K562 (cell line): ENCODE data around the gene ZCCHC9. TPM values are rescaled to one million over a fixed set of nuclear protein-coding genes. Genes with fewer than 3 reads are reported as not detected.

Experiments
- CBX2 ChIP-seq: fragments of 200-600 bp; sonication (generic); IDR thresholded peaks from one replicate; pipeline ENCODE4 v1.6.1; 2012; ENCODE audit warnings: mild to moderate bottlenecking, low read length, inconsistent platforms; ENCODE audit not compliant: insufficient read depth, poor library complexity, severe bottlenecking
- DDX20 ChIP-seq: fragments of 450-650 bp; IDR thresholded peaks from 2 replicates; pipeline ENCODE4 v1.6.1; 2016; ENCODE audit warnings: missing genetic modification characterization, low read depth, mild to moderate bottlenecking, missing compliant biosample characterization, moderate library complexity
- ELF2 ChIP-seq: fragments of 250-450 bp; sonication (Bioruptor Pico); IDR thresholded peaks from 2 replicates; pipeline ENCODE4 v1.5.0; 2021; ENCODE audit warnings: mild to moderate bottlenecking
- ERF ChIP-seq: fragments of 450-650 bp; formaldehyde crosslinking; IDR thresholded peaks from 2 replicates; pipeline ENCODE4 v1.4.0; 2020; ENCODE audit warnings: mild to moderate bottlenecking, mixed read lengths
- FIP1L1 ChIP-seq: fragments of 200-400 bp; formaldehyde crosslinking; IDR thresholded peaks from 2 replicates; pipeline ENCODE4 v1.6.1; 2018; ENCODE audit warnings: mild to moderate bottlenecking, low read depth, low read length; ENCODE audit not compliant: poor library complexity, severe bottlenecking
- FOS ChIP-seq: IDR thresholded peaks from 3 replicates; pipeline ENCODE4 v1.6.1; 2011; ENCODE audit not compliant: insufficient read length; ENCODE audit errors: extremely low read depth
- FOXJ3 ChIP-seq: sonication (generic); formaldehyde crosslinking; IDR thresholded peaks from 2 replicates; pipeline ENCODE4 v1.4.0; 2020; ENCODE audit warnings: mild to moderate bottlenecking, missing genetic modification reagents
- HDGF ChIP-seq: fragments of 450-650 bp; IDR thresholded peaks from 2 replicates; pipeline ENCODE4 v1.6.1; 2016
- IFI16 ChIP-seq: fragments of 250-450 bp; sonication (Bioruptor Pico); IDR thresholded peaks from 2 replicates; pipeline ENCODE4 v2.1.2; 2022; ENCODE audit warnings: mild to moderate bottlenecking, inconsistent platforms
- JUND ChIP-seq, 2 experiments: IDR thresholded peaks; 2 replicates in 1 of 2; 3 replicates in 1 of 2; pipeline ENCODE4 v1.6.1; 2011; ENCODE audit warnings: borderline replicate concordance in 2 of 2, low read depth in 2 of 2, low read length in 2 of 2, improper control_type of control experiment in 1 of 2, missing biosample characterization in 1 of 2, missing genetic modification characterization in 1 of 2, missing genetic modification reagents in 1 of 2
- KDM4B ChIP-seq, 2 experiments: fragments of 450-650 bp in 1 of 2; sonication (generic) in 1 of 2; IDR thresholded peaks; 2 replicates each; pipeline ENCODE4 v1.6.1; 2016 to 2017; ENCODE audit warnings: borderline replicate concordance in 2 of 2, antibody characterized with exemption in 1 of 2, low read depth in 1 of 2, mild to moderate bottlenecking in 1 of 2
- MEF2D ChIP-seq: conservative IDR thresholded peaks from 2 replicates; pipeline ENCODE4 v1.6.1; 2016; ENCODE audit warnings: low read depth, missing genetic modification characterization, missing compliant biosample characterization
- PTBP1 ChIP-seq: fragments of 200-400 bp; formaldehyde crosslinking; IDR thresholded peaks from 2 replicates; pipeline ENCODE4 v1.6.1; 2017; ENCODE audit warnings: low read depth, low read length
- PURB ChIP-seq: sonication (generic); formaldehyde crosslinking; IDR thresholded peaks from 2 replicates; pipeline ENCODE4 v1.9.0; 2021; ENCODE audit warnings: low read depth, mild to moderate bottlenecking, missing genetic modification reagents
- SOX6 ChIP-seq: fragments of 450-650 bp; IDR thresholded peaks from 2 replicates; pipeline ENCODE4 v1.6.1; 2014; ENCODE audit warnings: mild to moderate bottlenecking
- TRIM24 ChIP-seq, 2 experiments: fragments of 450-650 bp; IDR thresholded peaks; 2 replicates each; pipeline ENCODE4 v1.6.1; 2016
- TRIM28 ChIP-seq: fragments of 450-650 bp; IDR thresholded peaks from 2 replicates; pipeline ENCODE4 v1.6.1; 2017
- VEZF1 ChIP-seq: fragments of 200-800 bp; sonication (Bioruptor generic); IDR thresholded peaks from 2 replicates; pipeline ENCODE4 v1.6.1; 2017; ENCODE audit warnings: missing genetic modification characterization, missing compliant biosample characterization
- ZC3H4 ChIP-seq: sonication (generic); formaldehyde crosslinking; IDR thresholded peaks from 2 replicates; pipeline ENCODE4 v1.9.0; 2021; ENCODE audit warnings: missing genetic modification reagents, borderline replicate concordance
- ZNF133 ChIP-seq: fragments of 250-450 bp; sonication (Bioruptor Pico); IDR thresholded peaks from 2 replicates; pipeline ENCODE4 v1.4.0; 2020; ENCODE audit warnings: mild to moderate bottlenecking
- ZNF146 ChIP-seq: IDR thresholded peaks from one replicate; pipeline ENCODE4 v1.6.1; 2018; ENCODE audit warnings: missing compliant biosample characterization; ENCODE audit not compliant: unreplicated experiment
- ZNF280B ChIP-seq: fragments of 250-450 bp; sonication (Bioruptor Pico); IDR thresholded peaks from 2 replicates; pipeline ENCODE4 v1.5.1; 2021; ENCODE audit warnings: mild to moderate bottlenecking
- ZSCAN32 ChIP-seq: fragments of 450-650 bp; formaldehyde crosslinking; IDR thresholded peaks from 2 replicates; pipeline ENCODE4 v1.4.0; 2020; ENCODE audit warnings: mild to moderate bottlenecking, moderate library complexity
- polyA plus RNA-seq, 8 experiments: library from polyadenylated mRNA; depleted of rRNA in 4 of 8; stranded (reverse) in 5 of 8; unstranded in 3 of 8; fragments of >200 nt; fragmentation: Nextera tagmentation in 2 of 8; fragmentation: Illumina TruSeq in 1 of 8; extraction: Ambion mirVana in 2 of 8; extraction: Trizol in 1 of 8; gene quantifications; 2 replicates each; pipeline versions ENCODE4 v1.2.1 to v1.2.3, GENCODE V29; 2011 to 2014; ENCODE audit warnings: inconsistent platforms in 1 of 8, missing spikeins in 1 of 8
- total RNA-seq, 7 experiments: library from RNA; depleted of rRNA in 6 of 7; stranded (reverse); fragments of >200 nt in 6 of 7; fragmentation: Illumina TruSeq in 2 of 7; extraction: Trizol in 2 of 7; gene quantifications; 2 replicates each; pipeline versions ENCODE4 v1.2.1 to v1.2.3, GENCODE V29; 2011 to 2021; ENCODE audit warnings: low replicate concordance in 1 of 7

ZCCHC9 gene
- total and polyA plus RNA-seq, 9 of the 15 experiments (the other 6 are each of a cell fraction or from before 2014, with no cell fraction given), result 40.3 to 95.3 (median 59.9) TPM

- TF ChIP-seq VEZF1 (peak; percentile 62), FOXJ3 (CRISPR knock-in tag) (no peak), KDM4B (IDR thresholded peaks at IDR 0.05; ENCODE audit: borderline replicate concordance in 2 of 2, low read depth in 1 of 2) (peak in 1 of 2 experiments; percentile 78; a peak in 1 of 4 replicates), FOS (no peak), ZSCAN32 (no peak), ZNF280B (CRISPR knock-in tag) (no peak), PTBP1 (no peak), ELF2 (no peak), ZNF133 (CRISPR knock-in tag) (no peak), MEF2D (tag) (no peak), DDX20 (tag) (no peak), SOX6 (peak; percentile 31; the same call in 1 of the 2 replicates), IFI16 (no peak), CBX2 (no peak), TRIM28 (no peak), ZNF146 (CRISPR knock-in tag) (no peak), FIP1L1 (no peak), PURB (CRISPR knock-in tag) (no peak), ZC3H4 (CRISPR knock-in tag) (no peak), ERF (CRISPR knock-in tag) (0 out of 2 replicates have a peak, but pooled peaks have one; percentile 13), HDGF (no peak), JUND (IDR thresholded peaks at IDR 0.05; ENCODE audit: borderline replicate concordance, low read depth, low read length) (peak; percentile 72), JUND (tag; IDR thresholded peaks at IDR 0.05; ENCODE audit: borderline replicate concordance, low read depth, low read length) (no peak; the same call in 2 of the 3 replicates), TRIM24 (IDR thresholded peaks at IDR 0.05) (no peak)
Observed at GRCh38 chr5:81301271-81302015, at the start of gene ZCCHC9 (continued).
